Activated naive CD8-positive, alpha-beta T cell treated with anti-CD3 and anti-CD28 coated beads, Interleukin-2, amount 50 U/mL, for 16 hours (primary cell): ENCODE results near the gene DIS3L.
"Not testable (repeated sequence)": the region's sequence is repeated elsewhere in the genome, so short reads cannot be mapped to it uniquely, and the experiment has no call there.

Experiments
- DNase-seq: peaks from one replicate; pipeline ENCODE4 v3.0.0-alpha.2; 2020; ENCODE audit warnings: low read depth, low spot score

Gene DIS3L

DNA sequence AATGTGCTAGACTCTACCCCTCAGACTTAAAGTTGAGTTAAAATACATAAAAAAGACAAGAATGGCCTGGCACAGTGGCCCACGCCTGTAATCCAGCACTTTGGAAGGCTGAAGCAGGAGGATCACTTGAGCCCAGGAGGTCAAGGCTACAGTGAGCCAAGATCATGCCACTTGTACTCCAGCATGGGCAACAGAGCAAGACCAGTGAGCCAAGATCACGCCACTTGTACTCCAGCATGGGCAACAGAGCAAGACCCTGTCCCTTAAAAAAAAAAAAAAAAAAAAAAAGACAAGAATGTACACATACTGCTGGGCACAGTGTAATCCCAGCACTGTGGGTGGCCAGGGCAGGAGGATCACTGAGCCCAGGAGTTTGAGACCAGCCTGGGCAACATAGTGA is 17.4 kb downstream of the DIS3L start:
- no peak for DNase-seq

DNA sequence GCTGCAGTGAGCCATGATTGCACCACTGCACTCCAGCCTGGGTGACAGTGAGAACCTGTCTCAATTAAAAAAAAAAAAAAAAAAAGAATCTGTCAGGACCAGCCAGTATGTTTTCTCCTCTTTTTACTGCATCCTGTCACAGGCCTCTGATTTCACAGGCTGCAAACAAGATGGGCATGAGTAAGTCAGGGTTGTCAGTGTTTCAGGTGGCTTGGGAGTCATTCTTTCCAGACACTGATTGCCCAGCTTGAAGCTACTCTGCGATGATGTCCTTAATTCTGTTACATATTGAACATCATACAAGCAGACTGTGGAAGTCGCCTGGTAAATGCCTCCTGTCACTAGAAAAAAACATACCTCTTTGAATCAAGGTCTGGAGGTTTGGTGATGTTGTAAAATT is 18.8 kb downstream of the DIS3L start:
- DNase-seq, result no peak

DNA sequence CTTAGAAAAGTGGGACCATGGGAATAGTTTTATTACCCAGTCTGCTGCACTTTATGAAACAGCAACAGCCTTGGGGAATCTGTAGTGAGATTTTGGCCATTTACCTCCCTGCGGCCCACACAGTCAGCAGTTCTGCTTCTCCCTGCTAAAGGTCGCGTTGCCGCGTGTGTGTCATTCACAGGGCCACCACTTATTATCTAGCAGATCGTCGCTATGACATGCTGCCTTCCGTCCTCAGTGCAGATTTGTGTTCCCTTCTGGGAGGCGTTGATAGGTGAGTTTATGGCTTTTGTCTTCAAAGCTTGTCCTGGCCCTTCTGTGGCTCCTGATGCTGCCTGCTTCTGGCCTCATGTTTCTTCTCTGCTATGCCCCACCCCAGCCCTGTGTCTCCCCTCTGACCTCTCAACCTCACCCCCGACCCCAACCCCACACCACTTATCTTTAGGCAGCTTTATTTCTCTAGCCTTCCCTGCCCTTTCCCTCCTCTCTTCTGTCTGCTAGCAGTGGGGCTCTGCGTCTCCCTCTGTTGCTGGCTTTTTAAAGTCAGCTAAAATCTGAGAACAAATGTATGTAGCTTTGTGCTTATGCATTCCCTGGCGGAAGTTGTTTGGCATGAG is 30.1 kb downstream of the DIS3L start:
- no peak for DNase-seq

DNA sequence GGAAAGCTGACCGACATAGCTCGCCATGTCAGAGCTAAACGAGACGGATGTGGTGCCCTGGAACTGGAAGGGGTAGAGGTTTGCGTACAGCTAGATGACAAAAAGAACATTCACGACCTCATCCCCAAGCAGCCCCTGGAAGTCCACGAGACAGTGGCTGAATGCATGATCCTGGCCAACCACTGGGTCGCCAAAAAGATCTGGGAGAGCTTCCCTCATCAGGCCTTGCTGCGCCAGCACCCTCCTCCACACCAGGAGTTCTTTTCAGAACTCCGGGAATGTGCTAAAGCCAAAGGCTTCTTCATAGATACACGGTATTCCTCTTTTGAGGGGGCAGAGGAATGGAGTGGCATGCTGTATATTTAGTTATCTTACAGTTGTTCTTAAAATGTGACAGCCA is 32.7 kb downstream of the DIS3L start:
- no peak for DNase-seq

DNA sequence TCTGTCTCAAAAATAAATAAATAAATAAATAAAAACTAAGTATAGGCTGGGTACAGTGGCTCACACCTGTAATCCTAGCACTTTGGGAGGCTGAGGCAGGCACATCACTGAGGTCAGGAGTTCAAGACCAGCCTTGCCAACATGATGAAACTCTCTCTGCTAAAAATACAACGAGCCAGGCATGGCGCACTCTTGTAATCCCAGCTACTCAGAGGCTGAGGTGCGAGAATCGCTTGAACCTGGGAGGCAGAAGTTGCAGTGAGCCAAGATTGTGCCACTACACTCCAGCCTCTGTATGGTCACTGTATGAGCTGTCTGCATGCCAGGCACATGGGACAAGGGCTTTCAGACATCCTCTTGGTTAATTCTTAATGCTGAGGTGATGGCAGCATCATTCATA is 34.4 kb downstream of the DIS3L start:
- DNase-seq, result no peak

DNA sequence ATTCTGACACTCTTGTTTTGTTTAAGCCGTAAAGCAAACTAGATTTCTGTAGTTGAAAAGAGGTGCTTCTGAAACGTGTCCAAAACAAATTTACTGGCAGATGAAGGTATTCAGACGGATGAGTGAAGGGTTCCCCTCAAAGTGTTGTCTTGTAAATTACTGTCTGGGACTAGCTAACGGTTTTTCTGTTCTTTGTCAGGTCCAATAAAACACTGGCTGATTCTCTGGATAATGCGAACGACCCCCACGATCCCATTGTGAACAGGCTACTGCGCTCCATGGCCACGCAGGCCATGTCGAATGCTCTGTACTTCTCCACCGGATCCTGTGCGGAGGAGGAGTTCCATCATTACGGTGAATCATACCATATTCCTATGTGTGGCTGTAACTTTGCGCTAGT is 35.4 kb downstream of the DIS3L start:
- no peak for DNase-seq

DNA sequence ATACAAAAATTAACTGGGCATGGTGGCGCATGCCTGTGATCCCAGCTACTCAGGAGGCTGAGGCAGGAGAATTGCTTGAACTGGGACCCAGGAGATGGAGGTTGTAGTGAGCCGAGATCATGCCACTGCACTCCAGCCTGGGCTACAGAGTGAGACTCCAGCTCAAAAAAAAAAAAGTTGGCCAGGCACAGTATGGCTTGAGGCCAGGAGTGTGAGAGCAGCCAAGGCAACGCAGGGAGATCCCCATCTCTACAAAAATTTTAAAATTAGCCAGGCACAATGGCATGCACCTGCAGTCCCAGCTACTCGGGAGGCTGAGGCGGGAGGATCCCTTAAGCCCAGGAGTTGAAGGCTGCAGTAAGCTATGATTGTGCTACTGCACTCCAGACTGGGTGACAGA is 55.2 kb downstream of the DIS3L start:
- DNase-seq, result not testable (repeated sequence)

DNA sequence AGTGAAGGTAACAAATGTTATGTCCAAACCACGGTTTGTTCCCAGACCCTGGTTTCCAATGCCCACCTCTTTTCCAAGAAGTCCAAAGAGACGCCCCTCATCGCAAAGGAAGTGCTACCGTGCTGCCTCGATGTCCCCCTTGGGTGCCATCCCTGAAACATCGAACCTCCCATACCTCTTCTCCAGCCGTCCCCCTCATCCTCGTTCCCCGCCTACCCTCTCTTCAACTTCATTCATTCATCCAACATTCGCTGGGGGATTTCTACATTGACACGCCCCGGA is 62.6 kb downstream of the DIS3L start:
- no peak for DNase-seq

DNA sequence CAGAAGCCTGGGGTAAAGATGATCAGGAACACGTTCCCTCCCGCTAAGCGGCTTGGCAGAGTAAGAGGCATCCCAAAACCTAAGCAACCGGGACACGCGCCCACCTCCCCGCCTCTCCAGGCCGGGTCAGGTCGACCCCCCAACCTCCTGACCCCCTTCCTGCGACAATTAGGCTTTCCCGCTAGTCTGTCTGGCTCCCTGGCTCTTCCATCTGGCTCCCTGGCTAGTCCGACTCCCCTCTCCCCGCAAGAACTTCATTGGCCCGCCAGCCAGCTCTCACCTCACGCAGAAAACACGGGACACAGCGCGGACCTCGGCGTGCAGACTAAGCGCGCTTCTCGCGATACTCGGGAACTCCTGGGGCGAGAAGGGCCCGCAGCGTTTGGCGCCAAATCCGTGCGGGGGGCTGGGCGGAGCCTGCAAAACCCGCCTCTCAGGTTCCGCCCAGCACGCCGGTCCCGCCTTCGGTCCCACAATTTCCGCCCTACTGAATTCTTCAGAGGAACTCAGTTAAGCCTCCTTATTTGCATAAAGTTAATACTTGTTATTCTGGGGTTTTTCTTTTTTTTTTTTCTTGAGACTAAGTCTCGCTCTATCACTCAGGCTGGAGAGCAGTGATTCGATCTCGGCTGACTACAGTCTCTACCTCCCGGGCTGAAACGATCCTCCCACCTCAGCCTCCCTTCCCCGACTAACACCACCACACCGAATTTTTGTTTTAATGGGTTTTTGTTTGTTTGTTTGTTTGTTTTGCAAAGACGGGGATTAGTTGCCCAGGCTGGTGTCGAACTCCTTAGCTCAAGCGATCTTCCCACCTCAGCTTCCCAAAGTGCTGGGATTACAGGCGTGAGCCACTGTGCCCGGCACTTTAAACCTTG is 63.2 kb downstream of the DIS3L start, which contains the start of gene TIPIN:
TIPIN (minus strand) TSS at position 327 of the 878 bp plus-strand sequence. CDS start 3,738 bp downstream, outside the sequence.
- DNase-seq, result peak; percentile 88

DNA sequence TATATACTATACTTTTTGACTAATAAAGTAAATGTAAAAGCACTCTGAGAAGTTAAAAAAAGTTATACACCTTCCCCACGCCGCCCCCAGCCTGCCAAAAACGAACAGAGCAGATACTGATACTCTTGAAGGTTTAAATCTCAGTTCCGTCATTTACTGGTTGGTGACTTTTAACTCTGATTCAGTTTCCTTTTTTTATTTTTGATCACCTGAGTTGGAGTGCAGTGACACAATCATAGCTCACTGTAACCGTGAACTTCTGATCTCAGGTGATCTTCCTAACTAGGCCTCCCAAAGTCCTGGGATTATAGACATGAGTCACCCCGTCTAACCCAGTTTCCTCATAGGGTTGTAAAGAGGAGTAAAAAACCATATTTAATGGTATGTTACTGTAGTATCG is 66.4 kb downstream of the DIS3L start:
- no peak for DNase-seq

DNA sequence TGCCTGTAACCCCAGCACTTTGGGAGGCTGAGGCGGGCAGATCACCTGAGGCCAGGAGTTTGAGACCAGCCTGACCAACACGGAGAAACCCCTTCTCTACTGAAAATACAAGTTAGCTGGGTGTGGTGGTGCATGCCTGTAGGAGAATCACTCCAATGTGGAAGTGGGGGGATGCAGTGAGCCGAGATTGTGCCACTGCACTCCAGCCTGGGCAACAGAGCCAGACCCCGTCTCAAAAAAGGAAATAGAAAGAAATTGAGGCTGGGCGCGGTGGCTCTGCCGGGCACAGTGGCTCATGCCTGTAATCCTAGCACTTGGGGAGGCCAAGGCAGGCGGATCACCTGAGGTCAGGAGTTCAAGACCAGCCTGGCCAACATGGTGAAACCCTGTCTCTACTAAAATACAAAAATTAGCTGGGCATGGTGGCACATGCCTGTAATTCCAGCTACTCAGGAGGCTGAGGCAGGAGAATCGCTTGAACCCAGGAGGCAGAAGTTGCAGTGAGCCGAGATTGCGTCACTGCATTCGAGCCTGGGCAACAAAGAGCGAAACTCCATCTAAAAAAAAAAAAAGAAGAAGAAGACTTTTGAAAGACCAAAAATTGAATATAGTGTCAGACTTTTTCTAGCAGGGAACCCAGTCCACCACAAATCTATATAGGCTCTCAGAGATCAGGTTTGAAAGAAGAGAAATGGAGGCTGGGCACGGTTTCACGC is 68.5 kb downstream of the DIS3L start:
- DNase-seq, result not testable (repeated sequence)

DNA sequence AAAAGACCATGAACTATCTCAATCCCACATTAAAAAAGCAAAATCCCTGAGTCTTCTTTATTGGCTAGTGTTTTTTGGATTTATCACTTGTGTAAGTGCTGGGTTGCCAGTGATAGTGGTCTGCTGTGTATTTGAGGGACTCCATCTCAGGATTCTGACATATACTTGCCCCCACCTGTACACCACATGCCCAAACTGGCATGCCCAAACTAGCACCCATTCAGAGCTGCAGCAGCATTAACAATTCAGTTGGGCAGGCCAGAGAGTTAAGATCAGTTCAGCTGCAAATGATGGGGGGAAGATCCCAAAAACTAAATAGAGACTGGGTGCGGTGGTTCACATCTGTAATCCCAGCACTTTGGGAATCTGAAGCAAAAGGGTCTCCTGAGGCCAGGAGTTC is 69.4 kb downstream of the DIS3L start:
- DNase-seq, result no peak

DNA sequence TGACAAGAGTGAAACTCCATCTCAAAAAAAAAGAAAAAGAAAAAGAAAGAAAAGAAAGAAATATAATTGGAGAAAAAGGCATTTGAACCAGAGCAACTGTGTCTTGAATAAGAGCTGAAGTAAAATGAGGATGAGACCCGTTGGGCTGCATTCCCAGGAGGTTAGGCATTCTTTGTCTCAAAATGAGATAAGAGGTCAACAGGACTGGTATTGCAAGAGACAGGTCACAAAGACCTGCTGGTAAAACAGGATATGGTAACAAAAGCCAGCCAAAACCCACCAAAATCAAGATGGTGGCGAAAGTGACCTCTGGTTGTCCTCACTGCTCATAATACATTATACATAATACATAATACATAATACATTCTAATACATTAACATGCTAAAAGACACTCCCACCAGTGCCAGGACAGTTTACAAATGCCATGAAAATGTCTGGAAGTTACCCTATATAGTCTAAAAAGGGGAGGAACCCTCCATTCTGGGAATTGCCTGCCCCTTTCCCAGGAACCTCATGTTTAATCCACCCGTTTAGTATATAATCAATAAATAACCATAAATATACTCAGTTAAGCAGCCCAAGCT is 71.7 kb downstream of the DIS3L start:
- no peak for DNase-seq

DNA sequence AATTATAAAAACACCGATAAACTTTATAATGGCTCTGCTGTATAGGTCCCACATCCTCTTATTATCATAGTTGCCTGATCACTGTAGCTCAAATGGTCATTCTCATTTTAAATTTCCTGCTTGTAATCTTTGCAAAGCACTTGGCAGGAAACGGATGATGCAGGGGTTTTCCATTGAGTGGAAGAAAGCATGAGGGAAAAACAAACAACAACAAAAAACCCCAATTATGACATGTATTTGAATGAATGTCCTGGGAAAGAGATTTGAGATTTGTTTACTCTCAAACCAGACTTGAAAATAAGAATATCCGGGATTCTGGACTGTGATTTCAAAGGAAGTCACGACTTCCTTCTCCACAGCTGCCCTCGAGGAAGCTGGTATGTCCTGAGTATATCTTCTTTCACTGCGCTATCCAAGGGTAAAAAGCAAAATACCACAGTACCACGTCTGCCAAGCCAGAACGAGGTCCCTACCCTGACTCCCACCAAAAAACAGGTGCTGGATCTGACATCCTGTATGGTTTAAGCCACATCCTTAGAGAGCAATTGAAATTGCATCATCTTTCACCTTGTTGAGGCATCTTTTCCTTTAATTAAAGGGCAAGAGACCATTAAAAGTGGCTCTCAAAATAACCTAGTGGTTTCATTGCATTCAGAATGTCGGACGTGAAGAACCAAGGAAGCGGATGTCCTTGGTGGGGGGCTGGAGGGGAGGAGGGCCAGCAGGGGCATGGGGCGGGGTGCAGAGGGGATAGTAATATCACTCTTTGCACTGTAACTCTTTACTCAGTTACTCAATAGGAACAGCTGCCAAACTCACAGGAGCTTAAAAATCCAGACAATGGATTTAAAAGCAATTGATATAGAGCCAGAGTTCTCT is 76.6 kb downstream of the DIS3L start:
- no peak for DNase-seq

DNA sequence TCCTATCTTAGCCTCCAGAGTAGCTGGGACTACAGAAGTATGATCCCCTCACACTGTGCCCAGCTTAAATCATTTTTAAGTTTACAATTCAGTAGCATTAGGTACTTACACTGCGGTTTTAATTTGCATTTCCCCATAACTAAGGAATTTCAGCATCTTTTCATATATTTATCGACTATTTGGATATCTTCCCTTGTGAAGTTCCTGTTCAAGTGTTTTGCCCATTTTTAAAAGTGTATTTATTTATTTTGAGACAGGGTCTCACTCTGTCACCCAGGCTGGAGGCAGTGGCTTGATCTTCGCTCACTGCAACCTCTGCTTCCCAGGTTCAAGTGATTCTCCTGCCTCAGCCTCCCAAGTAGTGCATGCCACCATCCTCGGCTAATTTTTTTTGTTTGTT is 80.8 kb downstream of the DIS3L start:
- DNase-seq, result no peak

DNA sequence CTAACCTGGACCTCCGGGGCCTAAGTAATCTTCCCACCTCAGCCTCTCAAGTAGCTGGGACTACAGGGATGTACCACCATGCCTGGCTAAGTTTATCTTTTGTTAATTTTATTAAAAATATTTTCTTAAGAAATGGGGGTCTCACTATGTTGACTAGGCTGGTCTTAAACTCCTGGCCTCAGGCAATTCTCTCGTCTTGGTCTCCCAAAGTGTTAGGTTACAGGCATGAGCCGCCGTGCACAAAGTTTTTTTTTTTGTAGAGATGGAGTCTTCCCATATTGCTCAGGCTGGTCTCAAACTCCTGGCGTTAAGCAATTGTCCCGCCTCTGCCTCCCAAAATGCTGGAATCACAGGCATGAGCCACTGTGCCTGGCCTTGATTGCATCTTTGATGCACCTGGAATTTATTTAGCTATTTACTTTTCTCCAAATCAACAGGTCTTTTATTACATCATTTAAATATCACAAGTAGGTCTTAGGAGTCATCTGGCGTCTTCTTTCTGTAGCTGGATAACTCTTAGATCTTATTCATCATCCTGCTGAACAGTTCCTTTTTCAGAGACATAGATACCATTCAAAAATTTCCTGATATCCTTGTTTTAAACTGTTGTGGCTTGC is 85.6 kb downstream of the DIS3L start:
- no peak for DNase-seq

DNA sequence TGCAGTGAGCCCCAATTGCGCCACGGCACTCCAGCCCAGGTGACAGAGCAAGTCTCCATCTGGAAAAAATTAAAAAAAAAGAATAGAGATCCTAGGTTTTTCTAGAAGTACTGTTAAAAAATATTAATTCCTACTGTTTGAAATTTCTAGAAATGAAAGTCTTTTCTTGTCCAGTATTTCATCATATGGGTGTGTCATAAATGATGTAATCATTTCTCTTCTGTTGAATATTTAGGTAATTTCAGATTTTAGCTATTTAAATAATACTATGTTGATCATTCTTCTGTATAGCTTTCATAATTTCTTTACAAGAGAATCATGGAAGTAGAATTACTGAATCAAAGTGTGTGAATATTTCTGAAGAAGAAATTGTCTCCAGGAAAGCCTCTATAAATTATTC is 88.0 kb downstream of the DIS3L start:
- DNase-seq, result not testable (repeated sequence)
